GM18502 (cell line): ENCODE data around the gene SFSWAP.

ENCODE experiments used
- ATAC-seq: cut with Tn5 transposase; IDR thresholded peaks from one replicate; pipeline ENCODE4 v1.9.1; 2021; ENCODE audit warnings: mild to moderate bottlenecking; ENCODE audit not compliant: unreplicated experiment, poor library complexity

Gene SFSWAP

DNA sequence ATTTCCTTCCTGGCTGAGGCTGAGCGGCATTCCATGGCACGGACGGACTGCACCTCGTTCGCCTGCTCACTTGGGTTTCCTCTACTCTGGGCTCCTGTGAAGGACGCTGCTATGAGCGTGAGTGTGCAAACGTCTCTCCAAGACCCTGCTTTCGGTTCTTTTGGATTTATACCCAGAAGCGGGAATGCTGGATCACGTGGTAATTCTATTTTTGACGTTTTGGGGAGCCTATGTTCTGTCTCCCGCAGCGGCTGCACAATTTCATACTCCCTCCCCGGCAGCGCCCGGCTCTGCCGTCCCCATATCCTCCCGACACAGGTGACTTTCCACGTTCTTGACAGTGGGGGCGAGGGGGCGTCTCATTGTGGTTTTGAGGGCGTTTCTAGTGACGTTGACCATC is 137.9 kb downstream of the SFSWAP start:
- no peak for ATAC-seq
